Left renal cortex interstitium (tissue), 4 donors: Measurements from ENCODE around the gene GNA14. TPM values are rescaled to one million over a fixed set of nuclear protein-coding genes. Genes with fewer than 3 reads are reported as not detected.

Source experiments
- DNase-seq, 4 donors: peaks; one replicate each; pipeline ENCODE4 v3.0.0-alpha.2; 2013; ENCODE audit warnings: low read depth in 4 of 4, low spot score in 2 of 4, missing footprints in 1 of 4
- polyA plus RNA-seq, 4 donors: library from polyadenylated mRNA; unstranded; fragments of 120-200 nt; gene quantifications; one replicate each; pipeline ENCODE4 v1.2.1, GENCODE V29; 2013; ENCODE audit not compliant: insufficient read length in 4 of 4

Gene GNA14
- polyA plus RNA-seq, 4 donors = 13.5 to 19.3 (median 16.3) TPM

- no peak for DNase-seq
Observed at GRCh38 chr9:77544546-77544945, 103.6 kb downstream of the GNA14 start.

GRCh38 chr9:77543131-77543822 lies 104.8 kb downstream of the GNA14 start:
- DNase-seq = no peak

GRCh38 chr9:77541600-77541999 lies 106.5 kb downstream of the GNA14 start:
- DNase-seq = no peak

- DNase-seq = no peak
Observed at GRCh38 chr9:77541055-77541454, 107.1 kb downstream of the GNA14 start.

- no peak for DNase-seq
Observed at GRCh38 chr9:77534376-77535057, 113.6 kb downstream of the GNA14 start.

- no peak for DNase-seq
Observed at GRCh38 chr9:77533671-77534070, 114.5 kb downstream of the GNA14 start.

GRCh38 chr9:77532607-77533006 lies 115.5 kb downstream of the GNA14 start:
- no peak for DNase-seq

GRCh38 chr9:77531400-77531799 lies 116.7 kb downstream of the GNA14 start:
- DNase-seq = no peak

- no peak for DNase-seq
Observed at GRCh38 chr9:77523891-77524290, 124.2 kb downstream of the GNA14 start.

- no peak for DNase-seq
Observed at GRCh38 chr9:77521091-77521490, 127.0 kb downstream of the GNA14 start.

- no peak for DNase-seq
Observed at GRCh38 chr9:77518688-77519087, 129.4 kb downstream of the GNA14 start.

- no peak for DNase-seq
Observed at GRCh38 chr9:77516781-77517180, 131.3 kb downstream of the GNA14 start.

- no peak for DNase-seq
Observed at GRCh38 chr9:77514886-77515711, 133.0 kb downstream of the GNA14 start.

- DNase-seq = no peak
Observed at GRCh38 chr9:77513457-77513856, 134.7 kb downstream of the GNA14 start.

GRCh38 chr9:77512876-77513275 lies 135.2 kb downstream of the GNA14 start:
- no peak for DNase-seq

GRCh38 chr9:77511525-77511924 lies 136.6 kb downstream of the GNA14 start:
- DNase-seq = no peak

- no peak for DNase-seq
Observed at GRCh38 chr9:77510666-77511065, 137.5 kb downstream of the GNA14 start.

- no peak for DNase-seq
Observed at GRCh38 chr9:77508396-77508795, 139.7 kb downstream of the GNA14 start.

- DNase-seq = peak in 2 of 4 donors; percentile 50 to 63
Observed at GRCh38 chr9:77507212-77507961, 140.7 kb downstream of the GNA14 start.

- DNase-seq = no peak
Observed at GRCh38 chr9:77505232-77505631, 142.9 kb downstream of the GNA14 start.

- DNase-seq = no peak
Observed at GRCh38 chr9:77502568-77502967, 145.6 kb downstream of the GNA14 start.
